ENCODE measurements around the gene SLC2A5. TPM values are rescaled to one million over a fixed set of nuclear protein-coding genes. Genes with fewer than 3 reads are reported as not detected.

SLC2A5 gene
- total RNA-seq, 4 donors from 2014 or later, result 12.4 to 730 (median 340) TPM

GRCh38 chr1:9071554-9072235 is 2.3 kb upstream of the SLC2A5 start:
- Histone ChIP-seq H3K27me3 (no peaks in the 10 kb centered on the region), H3K27ac (peak overlapping the region in 1 of 4 donors; percentile 91), H3K9me3 (no peaks in the 10 kb centered on the region), H3K4me3 (no peak overlapping the region), H3K36me3 (no peaks in the 10 kb centered on the region), H3K4me1 (peaks cover 0 to 19% (median 10%) of the 10 kb centered on the region in 4 donors)
- DNase-seq, result no peak
- TF ChIP-seq POLR2A (IDR thresholded peaks at IDR 0.05), result no peak
- TF ChIP-seq, protein P1, sequence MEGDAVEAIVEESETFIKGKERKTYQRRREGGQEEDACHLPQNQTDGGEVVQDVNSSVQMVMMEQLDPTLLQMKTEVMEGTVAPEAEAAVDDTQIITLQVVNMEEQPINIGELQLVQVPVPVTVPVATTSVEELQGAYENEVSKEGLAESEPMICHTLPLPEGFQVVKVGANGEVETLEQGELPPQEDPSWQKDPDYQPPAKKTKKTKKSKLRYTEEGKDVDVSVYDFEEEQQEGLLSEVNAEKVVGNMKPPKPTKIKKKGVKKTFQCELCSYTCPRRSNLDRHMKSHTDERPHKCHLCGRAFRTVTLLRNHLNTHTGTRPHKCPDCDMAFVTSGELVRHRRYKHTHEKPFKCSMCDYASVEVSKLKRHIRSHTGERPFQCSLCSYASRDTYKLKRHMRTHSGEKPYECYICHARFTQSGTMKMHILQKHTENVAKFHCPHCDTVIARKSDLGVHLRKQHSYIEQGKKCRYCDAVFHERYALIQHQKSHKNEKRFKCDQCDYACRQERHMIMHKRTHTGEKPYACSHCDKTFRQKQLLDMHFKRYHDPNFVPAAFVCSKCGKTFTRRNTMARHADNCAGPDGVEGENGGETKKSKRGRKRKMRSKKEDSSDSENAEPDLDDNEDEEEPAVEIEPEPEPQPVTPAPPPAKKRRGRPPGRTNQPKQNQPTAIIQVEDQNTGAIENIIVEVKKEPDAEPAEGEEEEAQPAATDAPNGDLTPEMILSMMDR (IDR thresholded peaks at IDR 0.05), result no peak

- H3K4me3 ChIP-seq, result peak overlapping the region in 1 of 4 donors; percentile 52
- DNase-seq, result peak in 1 of 3 donors; percentile 76
- no peaks in the 10 kb centered on the region for H3K27me3 ChIP-seq
- no peaks in the 10 kb centered on the region for H3K36me3 ChIP-seq
- peaks cover 0 to 21% (median 5%) of the 10 kb centered on the region in 4 donors for H3K4me1 ChIP-seq
- H3K9me3 ChIP-seq, result no peaks in the 10 kb centered on the region
- peak in 1 of 2 donors; percentile 20 for TF ChIP-seq POLR2A (IDR thresholded peaks at IDR 0.05)
- TF ChIP-seq, protein P1 (IDR thresholded peaks at IDR 0.05), result no peak
- peak overlapping the region; percentile 4 to 91 (median 58) for H3K27ac ChIP-seq
Observed at GRCh38 chr1:9070486-9070885, 1.1 kb upstream of the SLC2A5 start.

DNA sequence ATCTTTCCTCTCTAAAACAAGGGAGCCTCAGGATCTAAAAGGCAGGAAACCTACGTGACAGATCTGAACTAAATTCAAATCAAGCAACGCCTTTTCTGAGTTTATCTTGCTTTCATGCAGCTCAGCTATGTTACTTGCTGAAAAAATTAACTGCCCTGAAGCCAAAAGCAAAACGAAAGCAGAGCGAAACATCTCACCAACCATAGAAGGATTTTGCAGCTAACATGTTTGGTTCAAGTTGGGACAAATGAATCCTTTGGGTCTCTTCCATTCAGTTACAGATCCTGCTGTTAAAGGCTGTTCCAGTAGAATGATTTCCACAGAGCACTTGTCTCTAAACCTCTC is 482 bp downstream of the SLC2A5 start:
- Histone ChIP-seq H3K27ac (peak overlapping the region; percentile 48 to 91 (median 70)), H3K4me1 (peaks cover 0 to 33% (median 0%) of the 10 kb centered on the region in 4 donors), H3K36me3 (no peaks in the 10 kb centered on the region), H3K4me3 (peak overlapping the region; percentile 22 to 56 (median 38)), H3K9me3 (no peaks in the 10 kb centered on the region), H3K27me3 (no peaks in the 10 kb centered on the region)
- TF ChIP-seq, protein P1 (IDR thresholded peaks at IDR 0.05), result no peak
- DNase-seq, result no peak

GRCh38 chr1:9066945-9067807 is 2.3 kb downstream of the SLC2A5 start:
- no peak for TF ChIP-seq POLR2A (IDR thresholded peaks at IDR 0.05)
- TF ChIP-seq, protein P1 (IDR thresholded peaks at IDR 0.05), result no peak
- H3K4me3 ChIP-seq, result peak overlapping the region in 2 of 4 donors; percentile 30 to 56
- H3K27me3 ChIP-seq, result no peaks in the 10 kb centered on the region
- H3K27ac ChIP-seq, result peak overlapping the region in 2 of 4 donors; percentile 46 to 65
- H3K9me3 ChIP-seq, result no peaks in the 10 kb centered on the region
- peaks cover 0 to 34% (median 0%) of the 10 kb centered on the region in 4 donors for H3K4me1 ChIP-seq
- peak in 1 of 3 donors; percentile 76 for DNase-seq
- no peaks in the 10 kb centered on the region for H3K36me3 ChIP-seq

DNA sequence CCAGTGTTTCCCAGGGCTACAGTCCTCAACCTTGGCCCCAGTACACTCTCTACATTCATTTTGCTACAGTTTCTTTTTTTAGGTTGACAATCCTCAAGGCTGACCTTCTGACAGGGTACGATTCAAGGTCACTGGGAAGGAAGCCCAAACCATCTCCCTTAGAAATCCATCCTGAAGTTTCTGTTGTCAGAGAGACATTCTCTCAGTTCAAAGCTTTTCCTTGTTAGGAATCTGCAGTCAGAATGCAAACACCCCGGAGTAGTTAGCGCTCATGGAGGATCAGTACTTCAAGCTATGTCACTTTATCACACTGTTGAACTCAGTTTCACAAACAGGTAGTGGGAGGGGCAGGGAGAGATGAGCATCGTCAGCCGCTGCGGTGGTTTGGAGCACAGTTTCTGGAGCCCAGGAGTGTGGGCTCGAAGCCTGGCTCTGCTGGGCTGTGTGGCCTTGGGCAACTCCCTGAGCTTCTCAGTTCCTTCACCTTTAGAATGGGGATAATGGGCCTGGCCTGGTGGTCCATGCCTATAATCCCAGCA is 4.2 kb downstream of the SLC2A5 start:
- H3K36me3 ChIP-seq, result no peaks in the 10 kb centered on the region
- no peak for DNase-seq
- H3K27ac ChIP-seq, result peak overlapping the region in 2 of 4 donors; percentile 29 to 78
- TF ChIP-seq, protein P1 (IDR thresholded peaks at IDR 0.05), result no peak
- TF ChIP-seq POLR2A (IDR thresholded peaks at IDR 0.05), result no peak
- H3K4me3 ChIP-seq, result peak overlapping the region in 1 of 4 donors; percentile 56
- H3K4me1 ChIP-seq, result peaks cover 0 to 31% (median 0%) of the 10 kb centered on the region in 4 donors
- H3K9me3 ChIP-seq, result no peaks in the 10 kb centered on the region
- no peaks in the 10 kb centered on the region for H3K27me3 ChIP-seq

Data from Peyer's patch (tissue), 4 donors.